Sigmoid colon (tissue), 4 donors: ENCODE measurements around the gene HECTD1.

Source experiments
- CTCF ChIP-seq, 4 experiments: fragments of 450-650 bp in 3 of 4; fragments of 200-600 bp in 1 of 4; IDR thresholded peaks; one replicate each; pipeline ENCODE4 v1.5.1; 2016 to 2019; ENCODE audit warnings: antibody characterized with exemption in 4 of 4, mild to moderate bottlenecking in 3 of 4, moderate library complexity in 2 of 4
- EP300 ChIP-seq, 4 donors: sonication (generic); formaldehyde crosslinking; IDR thresholded peaks; one replicate each; pipeline ENCODE4 v1.6.1; 2017; ENCODE audit warnings: antibody characterized with exemption in 4 of 4
- POLR2A ChIP-seq, 2 donors: fragments of 450-650 bp; IDR thresholded peaks; one replicate each; pipeline ENCODE4 v1.6.1; 2016; ENCODE audit warnings: antibody characterized with exemption in 2 of 2, mild to moderate bottlenecking in 2 of 2, moderate library complexity in 2 of 2
- POLR2AphosphoS5 ChIP-seq, 4 donors: sonication (generic); formaldehyde crosslinking; IDR thresholded peaks; one replicate each; pipeline ENCODE4 v1.6.1; 2017; ENCODE audit warnings: antibody characterized with exemption in 4 of 4

DNA sequence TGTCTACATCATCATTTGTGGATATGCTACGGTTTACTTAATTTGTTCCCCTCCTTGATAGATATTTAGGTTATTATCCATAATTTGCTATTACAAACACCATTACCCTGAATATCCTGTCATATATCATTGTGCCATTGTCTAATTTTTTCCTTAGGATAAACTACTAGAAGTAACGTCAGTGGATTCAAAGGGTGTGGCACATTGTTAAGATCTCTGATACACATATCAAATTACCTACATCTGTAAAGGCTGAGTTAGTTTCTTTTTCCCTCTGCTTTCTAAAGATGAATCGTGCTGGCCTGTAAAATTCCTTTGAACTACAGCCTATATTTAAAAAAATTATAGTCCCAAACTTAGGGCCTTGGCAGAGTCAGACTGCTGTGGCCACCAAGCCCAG is 127.5 kb downstream of the HECTD1 start:
- TF ChIP-seq CTCF (IDR thresholded peaks at IDR 0.05) (no peak), POLR2A (IDR thresholded peaks at IDR 0.05) (no peak), EP300 (IDR thresholded peaks at IDR 0.05) (no peak), POLR2AphosphoS5 (IDR thresholded peaks at IDR 0.05) (no peak)
